LoVo (cell line): ENCODE measurements around the gene SLC39A9.

Source experiments
- DNase-seq: peaks from one replicate; pipeline ENCODE4 v3.0.0-alpha.2; 2016; ENCODE audit warnings: low spot score

The SLC39A9 gene

GRCh38 chr14:69500736-69501135, 102.2 kb downstream of the SLC39A9 start:
- no peak for DNase-seq

DNA sequence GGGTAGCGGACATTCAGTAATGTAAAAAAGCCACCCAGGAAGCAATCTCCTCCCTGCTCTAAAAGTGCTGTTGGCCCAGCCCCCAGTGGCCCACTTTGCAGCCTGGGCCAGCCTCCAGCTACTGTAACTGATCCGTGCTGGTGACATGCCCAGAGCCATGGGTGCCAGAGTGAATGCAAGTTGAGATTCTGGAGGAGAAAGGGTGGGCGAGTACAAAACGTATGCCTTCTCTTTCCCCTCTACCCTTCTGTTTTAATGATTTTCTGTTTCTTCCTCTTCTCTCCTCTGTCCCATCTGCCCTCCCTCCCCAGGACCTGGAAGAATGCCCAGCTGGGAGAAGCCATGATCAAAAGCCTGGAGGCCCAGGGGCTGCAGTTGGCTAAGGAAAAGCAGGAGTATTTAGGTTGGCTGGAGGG, 102.9 kb downstream of the SLC39A9 start:
- no peak for DNase-seq

DNA sequence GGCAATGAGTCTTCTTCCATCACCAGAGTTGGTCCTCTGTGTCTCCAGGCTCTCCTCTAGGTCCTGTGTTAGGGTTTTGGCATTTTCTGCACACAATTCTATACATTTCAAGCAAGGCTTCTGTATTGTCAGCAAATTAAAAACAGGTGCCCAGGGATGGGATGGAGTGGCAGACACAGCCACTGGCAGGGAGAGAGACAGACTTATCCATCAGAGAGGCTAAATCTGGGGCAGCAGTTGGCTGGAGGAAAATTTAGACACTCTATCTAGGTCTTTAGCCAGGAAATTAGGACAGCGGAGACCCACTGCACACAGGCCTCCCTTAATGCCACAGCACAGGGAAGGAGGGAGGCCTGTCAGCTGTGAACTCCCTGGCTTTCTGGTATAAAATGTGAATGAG, 106.3 kb downstream of the SLC39A9 start:
- no peak for DNase-seq

DNA sequence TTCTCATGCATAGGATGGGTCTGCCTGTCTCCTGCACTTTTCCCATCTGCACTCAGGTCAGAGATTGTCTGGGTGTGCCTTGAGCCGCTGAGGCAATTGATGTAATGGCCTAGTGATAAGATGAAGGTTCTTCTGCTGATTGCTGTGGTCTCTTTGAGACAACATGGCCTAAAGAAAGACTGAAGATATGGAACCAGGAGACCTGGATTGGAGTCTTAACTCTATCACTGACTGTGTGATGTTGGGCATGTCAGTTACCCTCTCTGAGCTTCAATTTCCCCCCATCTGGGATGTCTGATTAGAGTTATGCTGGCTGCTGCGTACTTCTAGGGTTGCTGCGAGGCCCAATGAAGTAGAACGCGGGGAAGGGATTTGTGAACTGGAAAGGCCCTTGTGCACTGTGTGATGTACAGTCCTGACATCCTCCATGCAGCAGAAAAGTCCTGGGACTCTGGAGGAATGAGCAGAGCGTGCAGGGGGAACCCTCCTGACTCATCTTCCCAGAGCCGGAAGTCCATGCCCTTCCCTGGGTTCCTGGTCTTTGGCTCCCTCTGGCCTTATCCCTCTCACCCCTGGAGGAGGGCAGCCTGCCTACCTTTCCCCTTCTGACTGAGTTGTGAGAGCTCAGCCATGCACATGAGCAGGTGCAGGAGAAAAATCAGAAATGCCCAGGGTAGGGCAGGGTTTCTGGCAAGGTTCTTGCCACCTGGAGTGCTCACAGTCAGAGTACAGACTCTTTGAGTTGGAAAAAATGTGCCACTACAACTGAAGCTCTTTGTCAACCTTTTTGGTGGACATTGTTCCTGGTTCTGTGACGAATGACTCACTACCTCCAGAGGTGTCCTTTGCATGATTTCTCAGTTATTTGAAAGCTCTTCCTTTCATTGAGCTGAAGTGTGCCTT, 107.1 kb downstream of the SLC39A9 start:
- DNase-seq, result peak; percentile 24

DNA sequence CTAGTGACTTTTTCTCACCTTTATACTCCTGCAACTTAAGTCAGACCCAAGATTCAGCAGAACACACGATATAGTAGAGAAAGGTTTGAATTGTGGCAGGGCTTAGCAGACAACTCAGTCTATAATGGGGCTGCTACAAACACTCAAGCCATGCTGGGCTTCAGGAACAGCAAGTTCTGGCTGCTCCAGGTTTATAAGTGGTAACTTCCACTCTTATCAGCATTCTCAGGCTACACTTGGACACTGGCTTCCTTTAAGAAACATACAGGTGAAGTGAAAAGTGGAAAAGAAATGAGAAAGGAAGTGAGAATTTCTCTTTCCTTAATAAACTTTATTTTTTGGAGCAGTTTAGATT, 107.7 kb downstream of the SLC39A9 start:
- no peak for DNase-seq
